ENCODE results near the gene CCZ1B. TPM values are rescaled to one million over a fixed set of nuclear protein-coding genes. Genes with fewer than 3 reads are reported as not detected.
"Not testable (repeated sequence)": the region's sequence is repeated elsewhere in the genome, so short reads cannot be mapped to it uniquely, and the experiment has no call there.

CCZ1B gene
- total RNA-seq, 1 donor from 2014 or later = 94.8 TPM

GRCh38 chr7:6847751-6848150 is 21.7 kb upstream of the CCZ1B start:
- DNase-seq (ENCODE audit: low spot score) = not testable (repeated sequence)

GRCh38 chr7:6845971-6846449 is 19.9 kb upstream of the CCZ1B start:
- H3K4me3 Mint-ChIP-seq; intact Hi-C loops (cut with micrococcal nuclease); H3K27ac Mint-ChIP-seq; DNase-seq (ENCODE audit: low spot score); H3K27me3 Mint-ChIP-seq (ENCODE audit: insufficient read depth); H3K9me3 Mint-ChIP-seq; H3K4me1 Mint-ChIP-seq (ENCODE audit: low read depth); H3K36me3 Mint-ChIP-seq (ENCODE audit: low read depth): not testable (repeated sequence)

More at GRCh38 chr7:6847751-6848150, 21.7 kb upstream of the CCZ1B start:
- H3K27ac Mint-ChIP-seq; H3K27me3 Mint-ChIP-seq (ENCODE audit: insufficient read depth); intact Hi-C loops (cut with micrococcal nuclease); H3K4me1 Mint-ChIP-seq (ENCODE audit: low read depth); H3K4me3 Mint-ChIP-seq; H3K36me3 Mint-ChIP-seq (ENCODE audit: low read depth); H3K9me3 Mint-ChIP-seq: not testable (repeated sequence)

DNA sequence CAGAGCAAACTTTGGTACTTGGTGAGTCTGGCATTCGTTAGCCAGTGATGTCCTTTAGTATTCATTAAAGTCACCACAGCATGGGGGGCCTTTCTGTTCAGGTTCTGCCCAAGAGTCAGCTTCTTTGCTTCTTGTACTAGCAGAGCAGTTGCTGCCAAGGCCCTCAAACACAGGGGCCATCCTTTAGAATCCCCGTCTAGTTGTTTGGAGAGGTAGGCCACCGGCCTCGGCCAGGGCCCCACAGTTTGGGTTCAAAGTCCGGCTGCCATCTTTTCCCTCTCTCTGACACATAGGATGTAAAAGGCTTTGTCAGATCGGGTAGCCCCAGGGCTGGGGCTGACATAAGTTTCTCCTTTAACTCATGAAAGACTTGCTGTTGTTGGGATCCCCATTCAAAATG is 17.6 kb upstream of the CCZ1B start:
- H3K36me3 Mint-ChIP-seq (ENCODE audit: low read depth); H3K4me1 Mint-ChIP-seq (ENCODE audit: low read depth); H3K4me3 Mint-ChIP-seq; H3K27me3 Mint-ChIP-seq (ENCODE audit: insufficient read depth); H3K27ac Mint-ChIP-seq; intact Hi-C loops (cut with micrococcal nuclease); DNase-seq (ENCODE audit: low spot score); H3K9me3 Mint-ChIP-seq: not testable (repeated sequence)

GRCh38 chr7:6843092-6843491 is 17.0 kb upstream of the CCZ1B start:
- H3K27ac Mint-ChIP-seq; intact Hi-C loops (cut with micrococcal nuclease); H3K4me1 Mint-ChIP-seq (ENCODE audit: low read depth); H3K36me3 Mint-ChIP-seq (ENCODE audit: low read depth); H3K4me3 Mint-ChIP-seq; H3K9me3 Mint-ChIP-seq; H3K27me3 Mint-ChIP-seq (ENCODE audit: insufficient read depth); DNase-seq (ENCODE audit: low spot score): not testable (repeated sequence)

- H3K4me3 Mint-ChIP-seq; H3K9me3 Mint-ChIP-seq; DNase-seq (ENCODE audit: low spot score); H3K4me1 Mint-ChIP-seq (ENCODE audit: low read depth); H3K27ac Mint-ChIP-seq; H3K36me3 Mint-ChIP-seq (ENCODE audit: low read depth); intact Hi-C loops (cut with micrococcal nuclease); H3K27me3 Mint-ChIP-seq (ENCODE audit: insufficient read depth): not testable (repeated sequence)
Observed at GRCh38 chr7:6842278-6842921, 16.3 kb upstream of the CCZ1B start.

GRCh38 chr7:6837081-6837480 is 11.0 kb upstream of the CCZ1B start:
- DNase-seq (ENCODE audit: low spot score); H3K36me3 Mint-ChIP-seq (ENCODE audit: low read depth); H3K9me3 Mint-ChIP-seq; H3K4me1 Mint-ChIP-seq (ENCODE audit: low read depth); H3K27ac Mint-ChIP-seq; H3K4me3 Mint-ChIP-seq; intact Hi-C loops (cut with micrococcal nuclease): not testable (repeated sequence)
- H3K27me3 Mint-ChIP-seq (ENCODE audit: insufficient read depth) = peaks cover 14% of the 10 kb centered on the region

DNA sequence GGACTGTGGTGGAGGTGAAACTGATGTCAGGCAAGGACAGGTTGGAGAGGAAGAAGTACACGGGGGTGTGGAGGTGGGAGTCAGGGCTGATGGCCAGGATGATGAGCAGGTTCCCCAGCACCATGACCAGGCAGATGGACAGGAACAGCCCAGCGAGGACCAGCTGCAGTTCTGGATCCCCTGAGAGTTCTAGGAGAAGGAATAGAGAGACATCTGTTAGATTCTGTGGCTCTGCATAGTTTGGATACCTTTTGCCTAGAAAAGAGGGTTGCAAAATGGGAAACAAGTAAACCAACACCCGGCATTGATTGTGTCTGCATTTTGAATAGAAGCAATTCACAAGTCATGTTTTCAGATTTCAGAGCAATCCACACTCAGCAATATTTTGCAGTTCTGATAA is 9.4 kb upstream of the CCZ1B start:
- H3K27ac Mint-ChIP-seq; H3K9me3 Mint-ChIP-seq; H3K4me3 Mint-ChIP-seq; intact Hi-C loops (cut with micrococcal nuclease); H3K36me3 Mint-ChIP-seq (ENCODE audit: low read depth); H3K4me1 Mint-ChIP-seq (ENCODE audit: low read depth); DNase-seq (ENCODE audit: low spot score): not testable (repeated sequence)
- H3K27me3 Mint-ChIP-seq (ENCODE audit: insufficient read depth) = peaks cover 21% of the 10 kb centered on the region

- DNase-seq (ENCODE audit: low spot score) = no peak
- Mint-ChIP-seq H3K27me3 (ENCODE audit: insufficient read depth) (peaks cover 25% of the 10 kb centered on the region), H3K27ac (no peak overlapping the region), H3K4me3 (no peak overlapping the region), H3K4me1 (ENCODE audit: low read depth) (no peaks in the 10 kb centered on the region), H3K9me3 (no peaks in the 10 kb centered on the region), H3K36me3 (ENCODE audit: low read depth) (no peaks in the 10 kb centered on the region)
- intact Hi-C loops (cut with micrococcal nuclease) = no loop called here
Observed at GRCh38 chr7:6833636-6834035, 7.6 kb upstream of the CCZ1B start.

GRCh38 chr7:6831018-6831725 is 5.1 kb upstream of the CCZ1B start:
- no peak overlapping the region for H3K27ac Mint-ChIP-seq
- H3K9me3 Mint-ChIP-seq = no peaks in the 10 kb centered on the region
- H3K4me1 Mint-ChIP-seq (ENCODE audit: low read depth) = no peaks in the 10 kb centered on the region
- peaks cover 20% of the 10 kb centered on the region for H3K27me3 Mint-ChIP-seq (ENCODE audit: insufficient read depth)
- intact Hi-C loops (cut with micrococcal nuclease) = no loop called here
- H3K4me3 Mint-ChIP-seq = no peak overlapping the region
- no peaks in the 10 kb centered on the region for H3K36me3 Mint-ChIP-seq (ENCODE audit: low read depth)
- DNase-seq (ENCODE audit: low spot score) = no peak

DNA sequence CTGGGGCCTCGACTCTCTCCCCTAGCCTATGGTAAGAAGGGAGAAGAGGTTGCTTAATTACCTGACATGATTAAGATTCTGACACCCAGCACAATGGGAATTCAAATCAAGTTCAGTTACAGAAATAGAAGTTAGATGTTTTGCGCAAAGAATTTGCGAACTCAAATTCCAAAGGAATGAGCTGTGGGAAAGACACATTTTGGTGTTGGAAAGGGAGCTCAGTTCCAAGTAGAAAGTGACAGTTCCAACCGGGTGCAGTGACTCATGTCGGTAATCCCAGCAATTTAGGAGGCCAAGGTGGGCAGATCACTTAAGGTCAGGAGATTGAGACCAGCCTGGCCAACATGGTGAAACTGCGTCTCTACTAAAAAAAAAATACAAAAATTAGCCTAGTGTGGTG is 4.0 kb upstream of the CCZ1B start:
- peaks cover 14% of the 10 kb centered on the region for H3K27me3 Mint-ChIP-seq (ENCODE audit: insufficient read depth)

GRCh38 chr7:6829616-6830015 is 3.5 kb upstream of the CCZ1B start:
- H3K27me3 Mint-ChIP-seq (ENCODE audit: insufficient read depth) = peaks cover 14% of the 10 kb centered on the region
- H3K9me3 Mint-ChIP-seq; H3K4me1 Mint-ChIP-seq (ENCODE audit: low read depth); DNase-seq (ENCODE audit: low spot score); H3K36me3 Mint-ChIP-seq (ENCODE audit: low read depth); H3K4me3 Mint-ChIP-seq; H3K27ac Mint-ChIP-seq: not testable (repeated sequence)
- intact Hi-C loops (cut with micrococcal nuclease) = loop anchor here (5.0 kb wide), 1 partner anchor 102 kb away; no protein-coding TSS in a partner anchor

More for the DNA sequence above, 4.0 kb upstream of the CCZ1B start:
- H3K4me3 Mint-ChIP-seq; H3K4me1 Mint-ChIP-seq (ENCODE audit: low read depth); H3K27ac Mint-ChIP-seq; DNase-seq (ENCODE audit: low spot score); H3K9me3 Mint-ChIP-seq; intact Hi-C loops (cut with micrococcal nuclease); H3K36me3 Mint-ChIP-seq (ENCODE audit: low read depth): not testable (repeated sequence)

DNA sequence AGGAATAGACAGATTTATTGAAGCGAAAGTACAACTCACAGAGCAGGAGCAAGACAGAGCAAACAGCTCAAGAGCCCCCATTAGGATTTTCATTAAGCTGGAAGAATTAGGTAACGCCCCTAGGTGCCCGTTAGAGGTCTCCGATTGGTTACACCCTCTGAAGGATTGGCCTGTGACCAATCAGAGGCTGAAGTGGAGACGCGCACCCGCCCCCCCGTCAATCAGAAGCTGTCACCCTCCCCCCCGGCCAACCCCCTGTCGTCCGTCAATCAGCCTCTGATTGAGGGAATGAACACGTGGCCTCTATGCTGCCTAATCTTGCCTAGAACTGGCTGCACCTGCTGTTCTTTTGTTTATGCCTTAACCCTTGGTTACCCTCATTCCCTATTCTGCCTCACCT is 1.1 kb upstream of the CCZ1B start:
- Mint-ChIP-seq H3K4me3 (peak overlapping the region; percentile 56), H3K27me3 (ENCODE audit: insufficient read depth) (peaks cover 13% of the 10 kb centered on the region)
- H3K9me3 Mint-ChIP-seq; H3K4me1 Mint-ChIP-seq (ENCODE audit: low read depth); H3K27ac Mint-ChIP-seq; H3K36me3 Mint-ChIP-seq (ENCODE audit: low read depth); DNase-seq (ENCODE audit: low spot score): not testable (repeated sequence)
- intact Hi-C loops (cut with micrococcal nuclease) = loop anchor here (5.0 kb wide), 1 partner anchor 100 kb away; no protein-coding TSS in a partner anchor

DNA sequence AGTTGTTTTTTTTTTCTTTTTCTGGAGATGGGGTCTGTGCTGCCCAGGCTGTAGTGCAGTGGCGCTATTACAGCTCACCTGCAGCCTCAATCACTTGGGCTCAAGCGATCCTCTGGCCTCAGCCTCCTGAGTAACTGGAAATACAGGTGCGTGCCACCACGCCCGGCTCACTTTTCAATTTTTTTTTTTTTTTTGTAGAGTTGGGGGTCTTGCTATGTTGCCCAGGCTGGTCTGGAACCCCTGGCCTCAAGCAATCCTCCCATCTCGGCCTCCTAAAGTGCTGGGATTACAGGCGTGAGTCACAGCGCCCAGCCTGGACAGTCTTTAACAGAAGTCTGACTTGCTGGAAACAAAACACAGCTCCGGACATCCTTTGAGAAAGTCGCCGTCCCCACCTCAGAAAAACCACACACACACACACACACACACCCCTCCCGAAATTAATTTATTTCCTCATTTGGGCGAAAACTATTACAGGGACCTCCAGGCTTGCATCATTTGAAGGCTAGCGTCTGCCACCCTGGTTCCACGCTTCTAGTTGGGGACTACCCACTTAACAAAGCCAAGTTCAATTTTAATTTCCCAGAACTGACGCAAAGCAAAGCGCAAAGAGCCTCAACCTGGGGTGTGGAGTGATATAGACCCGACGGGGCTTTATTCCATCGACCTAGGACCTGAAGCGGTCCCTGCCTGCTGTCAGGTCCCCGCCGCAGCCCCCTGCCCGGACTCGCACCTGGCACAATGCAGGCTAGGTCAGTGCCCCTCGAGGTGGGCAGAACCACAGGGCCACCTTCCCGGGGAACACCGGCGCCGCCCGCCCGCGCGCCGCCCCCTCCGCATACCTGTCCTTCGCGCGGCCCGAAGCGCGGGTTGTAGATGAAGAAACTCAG is 594 bp downstream of the CCZ1B start:
- Mint-ChIP-seq H3K4me3 (peak overlapping the region; percentile 80), H3K27ac (peak overlapping the region; percentile 61), H3K36me3 (ENCODE audit: low read depth) (peaks cover 14% of the 10 kb centered on the region)
- not testable (repeated sequence) for DNase-seq (ENCODE audit: low spot score); H3K4me1 Mint-ChIP-seq (ENCODE audit: low read depth); H3K9me3 Mint-ChIP-seq; H3K27me3 Mint-ChIP-seq (ENCODE audit: insufficient read depth)
- intact Hi-C loops (cut with micrococcal nuclease) = loop anchor here (5.0 kb wide), 1 partner anchor 98 kb away; no protein-coding TSS in a partner anchor

Data from activated T-helper 1 cell treated with anti-CD3 and anti-CD28 coated beads, Interleukin-12 subunit alpha, Interleukin-12 subunit beta, Interleukin-2, Interleukin-4 antibody, amounts not matched to agents 30 ng/mL and 10 ng/mL and 1 ng/mL, durations not matched to agents 14 hours and 24 hours and 36 hours (primary cell).